DOHH2 (cell line): ENCODE results near the gene MAT1A.

Experiments
- H3F3A ChIP-seq: fragments of 200-600 bp; sonication (generic), shearing (Covaris generic); 2 replicates; pipeline ENCODE4 v1.6.0; 2016; ENCODE audit warnings: antibody characterized with exemption, mild to moderate bottlenecking; ENCODE audit not compliant: control insufficient read depth, insufficient read depth
- H3K27ac ChIP-seq: fragments of 200-600 bp; sonication (generic); 2 replicates; pipeline ENCODE4 v1.5.1; 2014; ENCODE audit warnings: low read depth, mild to moderate bottlenecking, low read length, moderate library complexity
- H3K27me3 ChIP-seq: fragments of 200-600 bp; sonication (generic); 2 replicates; pipeline ENCODE4 v1.6.1; 2014; ENCODE audit warnings: mild to moderate bottlenecking, low read length, mixed read lengths; ENCODE audit not compliant: control insufficient read depth
- H3K36me3 ChIP-seq: fragments of 200-600 bp; sonication (generic); 2 replicates; pipeline ENCODE4 v1.6.1; 2014; ENCODE audit warnings: mild to moderate bottlenecking, low read length, moderate library complexity, mixed read lengths; ENCODE audit not compliant: control insufficient read depth
- H3K4me1 ChIP-seq: fragments of 200-600 bp; sonication (generic); 2 replicates; pipeline ENCODE4 v1.6.1; 2014; ENCODE audit warnings: mild to moderate bottlenecking, low read length, mixed read lengths; ENCODE audit not compliant: control insufficient read depth
- H3K4me2 ChIP-seq: fragments of 200-600 bp; sonication (generic); 2 replicates; pipeline ENCODE4 v1.6.0; 2014; ENCODE audit warnings: mild to moderate bottlenecking, low read length, moderate library complexity
- H3K4me3 ChIP-seq: fragments of 200-600 bp; sonication (generic); 2 replicates; pipeline ENCODE4 v1.5.1; 2014; ENCODE audit warnings: mild to moderate bottlenecking, low read length, mixed read lengths
- H3K79me2 ChIP-seq: fragments of 200-600 bp; sonication (generic); 2 replicates; pipeline ENCODE4 v1.6.1; 2014; ENCODE audit warnings: mild to moderate bottlenecking, low read length, mixed read lengths; ENCODE audit not compliant: control insufficient read depth
- H3K9me2 ChIP-seq: fragments of 200-600 bp; sonication (generic); replicated peaks from 2 replicates; pipeline ENCODE4 v1.6.1; 2014; ENCODE audit warnings: mild to moderate bottlenecking, low read length, mixed read lengths; ENCODE audit not compliant: control insufficient read depth
- H3K9me3 ChIP-seq: fragments of 200-600 bp; sonication (generic); 2 replicates; pipeline ENCODE4 v1.6.1; 2014; ENCODE audit warnings: antibody characterized with exemption, low read length, mixed read lengths; ENCODE audit not compliant: control insufficient read depth, insufficient read depth
- H4K20me1 ChIP-seq: fragments of 200-600 bp; sonication (generic); 2 replicates; pipeline ENCODE4 v1.6.0; 2014; ENCODE audit warnings: low read depth, mild to moderate bottlenecking, antibody characterized with exemption, low read length, moderate library complexity; ENCODE audit not compliant: control insufficient read depth, insufficient read depth
- CTCF ChIP-seq: fragments of 200-600 bp; sonication (generic); IDR thresholded peaks from one replicate; pipeline ENCODE4 v1.5.1; 2014; ENCODE audit warnings: antibody characterized with exemption, mild to moderate bottlenecking, low read depth, low read length; ENCODE audit not compliant: poor library complexity, severe bottlenecking
- EZH2phosphoT487 ChIP-seq: fragments of 200-600 bp; sonication (generic); IDR thresholded peaks from 2 replicates; pipeline ENCODE4 v1.6.1; 2017; ENCODE audit warnings: borderline replicate concordance, mild to moderate bottlenecking, antibody characterized with exemption, low read length, moderate library complexity, mixed read lengths

The MAT1A gene

DNA sequence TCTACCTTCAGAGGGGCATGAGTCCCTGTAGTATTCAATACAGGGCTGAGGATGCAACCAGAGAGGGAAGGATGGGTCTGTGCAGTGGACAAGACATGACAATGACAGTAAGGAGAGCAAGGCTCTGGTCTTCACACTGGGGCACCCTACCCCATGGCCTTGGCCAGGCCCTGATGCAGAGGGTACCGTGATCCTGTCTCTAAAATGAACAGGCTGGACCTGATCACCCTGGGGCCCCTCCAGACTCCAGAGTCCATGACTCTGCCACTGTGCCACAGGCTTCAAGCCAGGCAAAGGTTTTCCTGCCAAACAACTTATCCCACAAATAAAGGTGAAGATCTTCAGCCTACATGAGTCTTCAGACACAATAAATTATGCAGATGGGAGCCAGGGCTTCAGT is 4.9 kb downstream of the MAT1A start:
- H3K27ac ChIP-seq = no peak overlapping the region
- no peaks in the 10 kb centered on the region for H3K9me3 ChIP-seq
- H3K4me1 ChIP-seq = no peaks in the 10 kb centered on the region
- no peak for TF ChIP-seq CTCF
- H3K27me3 ChIP-seq = no peaks in the 10 kb centered on the region
- H3K4me2 ChIP-seq = no peak overlapping the region
- no peaks in the 10 kb centered on the region for H3F3A ChIP-seq
- H3K9me2 ChIP-seq = no peaks in the 10 kb centered on the region
- H4K20me1 ChIP-seq = no peaks in the 10 kb centered on the region
- H3K36me3 ChIP-seq = no peaks in the 10 kb centered on the region
- no peaks in the 10 kb centered on the region for H3K79me2 ChIP-seq
- H3K4me3 ChIP-seq = no peak overlapping the region

GRCh38 chr10:80283536-80284199 is 5.8 kb downstream of the MAT1A start:
- Histone ChIP-seq H3K27ac (no peak overlapping the region), H3K27me3 (no peaks in the 10 kb centered on the region), H3F3A (no peaks in the 10 kb centered on the region)

GRCh38 chr10:80283119-80283518 is 6.3 kb downstream of the MAT1A start:
- Histone ChIP-seq H3K36me3 (no peaks in the 10 kb centered on the region), H3K9me2 (no peaks in the 10 kb centered on the region), H3K27ac (no peak overlapping the region), H3F3A (no peaks in the 10 kb centered on the region), H3K4me1 (no peaks in the 10 kb centered on the region), H3K79me2 (no peaks in the 10 kb centered on the region), H4K20me1 (no peaks in the 10 kb centered on the region), H3K9me3 (no peaks in the 10 kb centered on the region), H3K27me3 (no peaks in the 10 kb centered on the region), H3K4me2 (no peak overlapping the region), H3K4me3 (no peak overlapping the region)
- TF ChIP-seq EZH2phosphoT487 (no peak), CTCF (no peak)

More at GRCh38 chr10:80283536-80284199, 5.8 kb downstream of the MAT1A start:
- Histone ChIP-seq H3K9me2 (no peaks in the 10 kb centered on the region), H3K36me3 (no peaks in the 10 kb centered on the region), H3K79me2 (no peaks in the 10 kb centered on the region), H3K4me1 (no peaks in the 10 kb centered on the region), H3K4me3 (no peak overlapping the region), H4K20me1 (no peaks in the 10 kb centered on the region), H3K4me2 (no peak overlapping the region), H3K9me3 (no peaks in the 10 kb centered on the region)
- no peak for TF ChIP-seq EZH2phosphoT487
- TF ChIP-seq CTCF = no peak
